CD4-positive, alpha-beta T cell treated with Interleukin-12 subunit alpha and Interleukin-12 subunit beta, for 1 hour (primary cell): ENCODE results near the gene EEF2K.
"Not testable (repeated sequence)": the region's sequence is repeated elsewhere in the genome, so short reads cannot be mapped to it uniquely, and the experiment has no call there.

Experiments
- DNase-seq: peaks from one replicate; pipeline ENCODE4 v3.0.0-alpha.2; 2020

The EEF2K gene

GRCh38 chr16:22213801-22214200 lies 7.7 kb downstream of the EEF2K start:
- DNase-seq, result no peak

GRCh38 chr16:22214402-22214801 lies 8.3 kb downstream of the EEF2K start:
- no peak for DNase-seq

- DNase-seq, result no peak
Observed at GRCh38 chr16:22214889-22215288, 8.8 kb downstream of the EEF2K start.

GRCh38 chr16:22216191-22216831 lies 10.2 kb downstream of the EEF2K start:
- DNase-seq, result no peak

GRCh38 chr16:22216832-22217225 lies 10.8 kb downstream of the EEF2K start:
- not testable (repeated sequence) for DNase-seq

GRCh38 chr16:22217890-22218730 lies 12.0 kb downstream of the EEF2K start:
- no peak for DNase-seq

- no peak for DNase-seq
Observed at GRCh38 chr16:22219389-22220068, 13.5 kb downstream of the EEF2K start.

- DNase-seq, result no peak
Observed at GRCh38 chr16:22220069-22220440, 14.0 kb downstream of the EEF2K start.

GRCh38 chr16:22220714-22221113 lies 14.6 kb downstream of the EEF2K start:
- no peak for DNase-seq

GRCh38 chr16:22222006-22222405 lies 15.9 kb downstream of the EEF2K start:
- no peak for DNase-seq

GRCh38 chr16:22222998-22223397 lies 16.9 kb downstream of the EEF2K start:
- DNase-seq, result no peak

GRCh38 chr16:22225060-22225459 lies 19.0 kb downstream of the EEF2K start:
- DNase-seq, result no peak

- no peak for DNase-seq
Observed at GRCh38 chr16:22229889-22230288, 23.8 kb downstream of the EEF2K start.

GRCh38 chr16:22232277-22233036 lies 26.4 kb downstream of the EEF2K start:
- DNase-seq, result no peak

- no peak for DNase-seq
Observed at GRCh38 chr16:22233037-22233372, 26.9 kb downstream of the EEF2K start.

GRCh38 chr16:22235839-22236745 lies 30.0 kb downstream of the EEF2K start:
- DNase-seq, result no peak

- DNase-seq, result no peak
Observed at GRCh38 chr16:22239131-22239805, 33.2 kb downstream of the EEF2K start.

- DNase-seq, result no peak
Observed at GRCh38 chr16:22240023-22240710, 34.1 kb downstream of the EEF2K start.

GRCh38 chr16:22250522-22250921 lies 44.4 kb downstream of the EEF2K start:
- no peak for DNase-seq

GRCh38 chr16:22252317-22252716 lies 46.2 kb downstream of the EEF2K start:
- no peak for DNase-seq

- DNase-seq, result no peak
Observed at GRCh38 chr16:22253272-22253671, 47.2 kb downstream of the EEF2K start.
